KBM-7 (cell line): ENCODE data around the gene MED23.
"Not testable (repeated sequence)": the region's sequence is repeated elsewhere in the genome, so short reads cannot be mapped to it uniquely, and the experiment has no call there.

Experiments
- DNase-seq: peaks from one replicate; pipeline ENCODE4 v3.0.0-alpha.2; 2015
- in situ Hi-C: fragments of 300-500 bp; cut with MboI; formaldehyde crosslinking; loops from 2 replicates; pipeline ENCODE4 v1.14.3; 2020; ENCODE audit warnings: low sequenced_read_pairs, low pct_unique_long_range_greater_than_20kb, mixed read lengths

MED23 gene

GRCh38 chr6:131530936-131531335 lies 97.1 kb downstream of the MED23 start:
- DNase-seq, in situ Hi-C loops: not testable (repeated sequence)

- DNase-seq = no peak
- in situ Hi-C loops = no loop called here
Measured at GRCh38 chr6:131524695-131525336, 103.2 kb downstream of the MED23 start.

DNA sequence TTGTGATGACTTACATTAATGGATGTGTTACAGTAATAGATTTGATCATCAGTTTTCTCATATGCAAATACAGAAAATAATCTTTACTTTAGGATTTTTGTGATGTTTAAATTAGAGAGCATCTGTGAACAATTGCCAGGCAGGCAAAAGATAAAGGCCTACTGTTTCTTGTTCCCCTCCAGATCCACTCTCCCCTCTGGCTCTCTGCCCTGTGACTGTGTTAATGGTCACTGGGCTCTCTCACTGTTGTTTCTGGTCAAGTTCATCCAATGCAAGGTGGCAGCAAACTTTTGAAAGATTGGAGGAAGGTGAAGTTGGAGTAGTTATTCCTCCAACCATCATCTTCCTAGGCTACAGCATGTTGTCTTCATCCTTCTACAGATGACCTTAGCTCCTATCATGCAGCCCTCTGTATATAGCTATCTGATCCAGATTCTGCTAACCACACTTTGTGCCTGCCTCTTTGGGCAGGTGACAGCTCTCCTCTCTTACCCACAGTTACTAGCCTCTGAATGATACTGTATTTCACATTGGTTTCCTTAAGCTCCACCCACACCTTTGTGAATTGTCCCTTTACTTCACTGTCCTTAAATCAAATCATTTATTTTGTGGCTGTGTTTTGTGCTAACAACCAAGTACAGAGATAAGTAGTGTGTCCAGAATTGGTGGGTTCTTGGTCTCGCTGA lies 103.9 kb downstream of the MED23 start:
- no peak for DNase-seq
- in situ Hi-C loops = no loop called here
